ENCODE results near the gene MPRIP.

GRCh38 chr17:17111401-17112393, 69.4 kb downstream of the MPRIP start:
- TF ChIP-seq CTCF (IDR thresholded peaks at IDR 0.05) (no peak), EP300 (IDR thresholded peaks at IDR 0.05) (no peak)
